K562 (cell line): ENCODE measurements around the gene ZNF862. TPM values are rescaled to one million over a fixed set of nuclear protein-coding genes. Genes with fewer than 3 reads are reported as not detected.
A peak's percentile ranks its signal among the peaks of the same experiment; 100 is the strongest.

Source experiments
- CHD2 ChIP-seq: IDR thresholded peaks from 2 replicates; pipeline ENCODE4 v1.6.1; 2011; ENCODE audit warnings: low read depth, low read length
- CREB1 ChIP-seq, 2 experiments: sonication (generic) in 1 of 2; formaldehyde crosslinking in 1 of 2; IDR thresholded peaks; 2 replicates each; pipeline versions ENCODE4 v1.6.1 to v1.8.0; 2012 to 2022; ENCODE audit warnings: inconsistent platforms in 1 of 2, mild to moderate bottlenecking in 1 of 2, missing genetic modification reagents in 1 of 2, moderate library complexity in 1 of 2
- ELK3 ChIP-seq: fragments of 450-650 bp; formaldehyde crosslinking; IDR thresholded peaks from 2 replicates; pipeline ENCODE4 v1.4.0; 2020; ENCODE audit warnings: mild to moderate bottlenecking
- FOXK2 ChIP-seq, 2 experiments: fragments of 450-650 bp; IDR thresholded peaks in 1 of 2; conservative IDR thresholded peaks in 1 of 2; 2 replicates each; pipeline ENCODE4 v1.6.1; 2016; ENCODE audit warnings: low read depth in 2 of 2, mild to moderate bottlenecking in 1 of 2
- MXD1 ChIP-seq: fragments of 250-450 bp; sonication (Bioruptor Pico); IDR thresholded peaks from 2 replicates; pipeline ENCODE4 v1.8.0; 2021; ENCODE audit warnings: borderline replicate concordance, mild to moderate bottlenecking, moderate library complexity; ENCODE audit not compliant: poor library complexity, severe bottlenecking
- PTBP1 ChIP-seq: fragments of 200-400 bp; formaldehyde crosslinking; IDR thresholded peaks from 2 replicates; pipeline ENCODE4 v1.6.1; 2017; ENCODE audit warnings: low read depth, low read length
- RCOR1 ChIP-seq, 2 experiments: IDR thresholded peaks; 2 replicates each; pipeline ENCODE4 v1.6.1; 2012; ENCODE audit warnings: low read depth in 2 of 2, low read length in 2 of 2, borderline replicate concordance in 1 of 2, improper control_type of control experiment in 1 of 2
- REST ChIP-seq, 2 experiments: fragments of 450-650 bp; formaldehyde crosslinking in 1 of 2; IDR thresholded peaks; 2 replicates each; pipeline versions ENCODE4 v1.4.0 to v1.6.1; 2014 to 2020; ENCODE audit warnings: mild to moderate bottlenecking in 2 of 2, borderline replicate concordance in 1 of 2, low read depth in 1 of 2
- ZBTB12 ChIP-seq: fragments of 250-450 bp; sonication (Bioruptor Pico); IDR thresholded peaks from 2 replicates; pipeline ENCODE4 v1.4.0; 2020
- ZEB2 ChIP-seq: fragments of 450-650 bp; IDR thresholded peaks from 2 replicates; pipeline ENCODE4 v1.6.1; 2016
- ZNF609 ChIP-seq: sonication (generic); formaldehyde crosslinking; IDR thresholded peaks from 2 replicates; pipeline ENCODE4 v1.8.1; 2023; ENCODE audit warnings: missing genetic modification reagents, mild to moderate bottlenecking, borderline replicate concordance
- polyA plus RNA-seq, 8 experiments: library from polyadenylated mRNA; depleted of rRNA in 4 of 8; stranded (reverse) in 5 of 8; unstranded in 3 of 8; fragments of >200 nt; fragmentation: Nextera tagmentation in 2 of 8; fragmentation: Illumina TruSeq in 1 of 8; extraction: Ambion mirVana in 2 of 8; extraction: Trizol in 1 of 8; gene quantifications; 2 replicates each; pipeline versions ENCODE4 v1.2.1 to v1.2.3, GENCODE V29; 2011 to 2014; ENCODE audit warnings: inconsistent platforms in 1 of 8, missing spikeins in 1 of 8
- total RNA-seq, 7 experiments: library from RNA; depleted of rRNA in 6 of 7; stranded (reverse); fragments of >200 nt in 6 of 7; fragmentation: Illumina TruSeq in 2 of 7; extraction: Trizol in 2 of 7; gene quantifications; 2 replicates each; pipeline versions ENCODE4 v1.2.1 to v1.2.3, GENCODE V29; 2011 to 2021; ENCODE audit warnings: low replicate concordance in 1 of 7

ZNF862 gene
- total and polyA plus RNA-seq, 9 of the 15 experiments (the other 6 are each of a cell fraction or from before 2014, with no cell fraction given) = 1.1 to 3.9 (median 2.6) TPM

- TF ChIP-seq ZNF609 = no peak
- no peak for TF ChIP-seq CREB1 (IDR thresholded peaks at IDR 0.05)
- no peak for TF ChIP-seq CREB1 (CRISPR knock-in tag; IDR thresholded peaks at IDR 0.05)
- TF ChIP-seq RCOR1 (IDR thresholded peaks at IDR 0.05; ENCODE audit: borderline replicate concordance in 1 of 2, low read depth in 2 of 2, low read length in 2 of 2) = peak in 1 of 2 experiments; percentile 40; a peak in 1 of 4 replicates
- TF ChIP-seq CHD2 = no peak
- TF ChIP-seq REST (IDR thresholded peaks at IDR 0.05; ENCODE audit: borderline replicate concordance) = peak; percentile 75; the same call in 1 of the 2 replicates
- TF ChIP-seq REST (CRISPR knock-in tag; IDR thresholded peaks at IDR 0.05; ENCODE audit: low read depth) = no peak
- TF ChIP-seq ELK3 = no peak
- TF ChIP-seq ZBTB12 (CRISPR knock-in tag) = no peak
- no peak for TF ChIP-seq ZEB2
- TF ChIP-seq MXD1 (CRISPR knock-in tag) = no peak
- no peak for TF ChIP-seq FOXK2 (conservative IDR thresholded peaks at IDR 0.05 in 1 of 2, IDR thresholded peaks at IDR 0.05 in 1 of 2; ENCODE audit: low read depth in 2 of 2)
- no peak for TF ChIP-seq PTBP1
Observed at GRCh38 chr7:149883452-149883861, 45.3 kb downstream of the ZNF862 start (continued).
